Neural cell (in vitro differentiated cells): Measurements from ENCODE around the gene SLF2. TPM values are rescaled to one million over a fixed set of nuclear protein-coding genes. Genes with fewer than 3 reads are reported as not detected.

Experiments
- H2AFZ ChIP-seq: fragments of 200-600, 300-800 bp; sonication (generic), shearing (Covaris generic); 2 replicates; pipeline ENCODE4 v1.6.0; 2014; ENCODE audit warnings: low read depth, mild to moderate bottlenecking, antibody characterized with exemption, low read length, moderate library complexity
- H3F3A ChIP-seq: fragments of 200-600 bp; shearing (Covaris generic); 2 replicates; pipeline ENCODE4 v1.6.1; 2016; ENCODE audit warnings: mild to moderate bottlenecking, moderate library complexity, mixed read lengths, antibody characterized with exemption, low read length; ENCODE audit not compliant: insufficient read depth, poor library complexity, severe bottlenecking
- H3K27ac ChIP-seq: fragments of 200-600, 300-800 bp; sonication (generic), shearing (Covaris generic); 2 replicates; pipeline ENCODE4 v1.5.1; 2014; ENCODE audit warnings: mild to moderate bottlenecking, low read length, moderate library complexity
- H3K27me3 ChIP-seq: fragments of 300-800, 200-600 bp; sonication (generic), shearing (Covaris generic); 2 replicates; pipeline ENCODE4 v1.6.0; 2014; ENCODE audit warnings: mild to moderate bottlenecking, low read depth, low read length, moderate library complexity; ENCODE audit not compliant: insufficient read depth
- H3K36me3 ChIP-seq: fragments of 300-800, 200-600 bp; sonication (generic), shearing (Covaris generic); 2 replicates; pipeline ENCODE4 v1.5.1; 2014; ENCODE audit warnings: mild to moderate bottlenecking, antibody characterized with exemption, low read length, moderate library complexity; ENCODE audit not compliant: insufficient read depth
- H3K4me2 ChIP-seq: fragments of 300-800, 200-600 bp; sonication (generic), shearing (Covaris generic); 2 replicates; pipeline ENCODE4 v1.6.0; 2014; ENCODE audit warnings: mild to moderate bottlenecking, low read length
- H3K4me3 ChIP-seq: fragments of 300-800, 200-600 bp; sonication (generic), shearing (Covaris generic); 2 replicates; pipeline ENCODE4 v1.5.1; 2014; ENCODE audit warnings: mild to moderate bottlenecking, low read length, moderate library complexity
- H3K79me2 ChIP-seq: fragments of 200-600 bp; shearing (Covaris generic); replicated peaks from 2 replicates; pipeline ENCODE4 v1.6.0; 2014; ENCODE audit warnings: mild to moderate bottlenecking, low read length, moderate library complexity; ENCODE audit not compliant: insufficient read depth
- H3K9ac ChIP-seq: fragments of 300-800, 200-600 bp; sonication (generic), shearing (Covaris generic); 2 replicates; pipeline ENCODE4 v1.6.1; 2016; ENCODE audit warnings: mild to moderate bottlenecking, low read length, mixed read lengths
- H3K9me2 ChIP-seq: fragments of 200-600 bp; shearing (Covaris generic); 2 replicates; pipeline ENCODE4 v1.6.1; 2016; ENCODE audit warnings: mild to moderate bottlenecking, low read length, mixed read lengths; ENCODE audit not compliant: insufficient read depth
- H3K9me3 ChIP-seq: fragments of 200-600, 300-800 bp; sonication (generic), shearing (Covaris generic); 2 replicates; pipeline ENCODE4 v1.6.1; 2016; ENCODE audit warnings: mild to moderate bottlenecking, mixed run types, low read length, moderate library complexity, mixed read lengths
- H4K20me1 ChIP-seq: fragments of 200-600 bp; shearing (Covaris generic); 2 replicates; pipeline ENCODE4 v1.6.1; 2016; ENCODE audit warnings: mild to moderate bottlenecking, mixed run types; ENCODE audit not compliant: insufficient read depth
- CTCF ChIP-seq: fragments of 450-650 bp; IDR thresholded peaks from 2 replicates; pipeline ENCODE4 v1.5.1; 2014; ENCODE audit warnings: antibody characterized with exemption, mild to moderate bottlenecking, moderate library complexity; ENCODE audit not compliant: poor library complexity, severe bottlenecking
- EP300 ChIP-seq: fragments of 450-650 bp; conservative IDR thresholded peaks from 2 replicates; pipeline ENCODE4 v1.6.1; 2014; ENCODE audit warnings: antibody characterized with exemption, mild to moderate bottlenecking, moderate library complexity; ENCODE audit not compliant: poor library complexity, severe bottlenecking
- EZH2 ChIP-seq: fragments of 200-600, 300-800 bp; shearing (Covaris generic), sonication (generic); IDR thresholded peaks from 2 replicates; pipeline ENCODE4 v1.6.1; 2014; ENCODE audit warnings: antibody characterized with exemption, low read length, borderline replicate concordance, mild to moderate bottlenecking; ENCODE audit not compliant: insufficient read depth, poor library complexity, severe bottlenecking
- MXI1 ChIP-seq: fragments of 450-650 bp; conservative IDR thresholded peaks from 2 replicates; pipeline ENCODE4 v1.6.1; 2014; ENCODE audit warnings: antibody characterized with exemption, mild to moderate bottlenecking; ENCODE audit not compliant: poor library complexity, severe bottlenecking
- POLR2AphosphoS5 ChIP-seq: IDR thresholded peaks from 2 replicates; pipeline ENCODE4 v1.6.1; 2012
- RAD21 ChIP-seq: fragments of 450-650 bp; conservative IDR thresholded peaks from 2 replicates; pipeline ENCODE4 v1.6.1; 2014; ENCODE audit warnings: antibody characterized with exemption, mild to moderate bottlenecking, moderate library complexity
- REST ChIP-seq: IDR thresholded peaks from 2 replicates; pipeline ENCODE4 v1.6.1; 2012; ENCODE audit warnings: borderline replicate concordance
- SMC3 ChIP-seq: fragments of 450-650 bp; conservative IDR thresholded peaks from 2 replicates; pipeline ENCODE4 v1.6.1; 2014; ENCODE audit warnings: antibody characterized with exemption, mild to moderate bottlenecking, moderate library complexity; ENCODE audit not compliant: poor library complexity
- TAF1 ChIP-seq: IDR thresholded peaks from 2 replicates; pipeline ENCODE4 v1.6.1; 2012; ENCODE audit warnings: low read depth
- polyA plus RNA-seq: library from polyadenylated mRNA; depleted of rRNA; stranded (reverse); fragments of >200 nt; gene quantifications from 2 replicates; pipeline ENCODE4 v1.2.3, GENCODE V29; 2014

Gene SLF2
- polyA plus RNA-seq, 1 donor from 2014 or later: 43.0 TPM

- Histone ChIP-seq H3K9ac (no peak overlapping the region), H3K36me3 (no peaks in the 10 kb centered on the region)
Measured at GRCh38 chr10:100868382-100868781, 44.4 kb upstream of the SLF2 start.

GRCh38 chr10:100869399-100869798 is 43.4 kb upstream of the SLF2 start:
- Histone ChIP-seq H3K79me2 (no peaks in the 10 kb centered on the region), H3F3A (no peaks in the 10 kb centered on the region), H3K27me3 (peaks cover 40% of the 10 kb centered on the region), H3K9me3 (no peaks in the 10 kb centered on the region), H3K9ac (no peak overlapping the region), H3K4me3 (no peak overlapping the region), H4K20me1 (no peaks in the 10 kb centered on the region), H2AFZ (no peak overlapping the region), H3K36me3 (no peaks in the 10 kb centered on the region), H3K4me2 (no peak overlapping the region), H3K9me2 (no peaks in the 10 kb centered on the region), H3K27ac (no peak overlapping the region)
- TF ChIP-seq POLR2AphosphoS5 (no peak), RAD21 (no peak), SMC3 (no peak), CTCF (no peak), EP300 (no peak), TAF1 (no peak), EZH2 (no peak)

More at GRCh38 chr10:100868382-100868781, 44.4 kb upstream of the SLF2 start:
- Histone ChIP-seq H3K79me2 (no peaks in the 10 kb centered on the region), H3K9me2 (no peaks in the 10 kb centered on the region), H3F3A (no peaks in the 10 kb centered on the region), H3K9me3 (no peaks in the 10 kb centered on the region), H3K27me3 (peaks cover 48% of the 10 kb centered on the region), H3K4me3 (no peak overlapping the region), H4K20me1 (no peaks in the 10 kb centered on the region), H3K4me2 (no peak overlapping the region), H3K27ac (no peak overlapping the region), H2AFZ (no peak overlapping the region)
- TF ChIP-seq EP300 (no peak), RAD21 (no peak), CTCF (no peak), MXI1 (no peak), POLR2AphosphoS5 (no peak), TAF1 (no peak), EZH2 (no peak), REST (no peak), SMC3 (no peak)
